Natural killer cell (primary cell): ENCODE results near the gene CNPY3. TPM values are rescaled to one million over a fixed set of nuclear protein-coding genes. Genes with fewer than 3 reads are reported as not detected.

ENCODE experiments used
- ATAC-seq, 3 donors: fragments of 150-1000 bp in 2 of 3; fragments of 200-7000 bp in 1 of 3; cut with Tn5 transposase; 1 replicate in 1 of 3; 2 replicates in 2 of 3; pipeline ENCODE4 v1.10.0; 2021; ENCODE audit warnings: mild to moderate bottlenecking in 2 of 3, moderate library complexity in 2 of 3
- DNase-seq, 2 donors: peaks; one replicate each; pipeline versions ENCODE4 v3.0.0 to v3.0.0-alpha.2; 2013 to 2021; ENCODE audit warnings: mixed read lengths in 1 of 2
- H3K27ac ChIP-seq: one replicate; pipeline ENCODE4 v1.5.1; 2013; ENCODE audit warnings: mild to moderate bottlenecking, low read length
- H3K27me3 ChIP-seq: one replicate; pipeline ENCODE4 v1.6.1; 2013; ENCODE audit warnings: low read length; ENCODE audit not compliant: control insufficient read depth, insufficient read depth
- H3K36me3 ChIP-seq: one replicate; pipeline ENCODE4 v1.6.1; 2013; ENCODE audit warnings: low read length; ENCODE audit not compliant: control insufficient read depth, insufficient read depth
- H3K4me1 ChIP-seq: one replicate; pipeline ENCODE4 v1.6.1; 2013; ENCODE audit warnings: low read length; ENCODE audit not compliant: control insufficient read depth, insufficient read depth
- H3K4me3 ChIP-seq: one replicate; pipeline ENCODE4 v1.5.1; 2013; ENCODE audit warnings: low read length
- H3K9me3 ChIP-seq: one replicate; pipeline ENCODE4 v1.6.1; 2013; ENCODE audit warnings: low read length; ENCODE audit not compliant: control insufficient read depth, insufficient read depth
- H3K27ac Mint-ChIP-seq, 2 donors: one replicate each; pipeline ENCODE4 v1.8.0; 2022; ENCODE audit warnings: mild to moderate bottlenecking in 2 of 2, mixed read lengths in 2 of 2, moderate library complexity in 1 of 2
- H3K27me3 Mint-ChIP-seq, 2 donors: one replicate each; pipeline ENCODE4 v1.8.0; 2022; ENCODE audit warnings: low read depth in 2 of 2, mixed read lengths in 2 of 2
- H3K36me3 Mint-ChIP-seq: one replicate; pipeline ENCODE4 v1.8.0; 2022; ENCODE audit warnings: mixed read lengths
- H3K4me1 Mint-ChIP-seq, 2 donors: one replicate each; pipeline ENCODE4 v1.8.0; 2022; ENCODE audit warnings: mixed read lengths in 2 of 2
- H3K4me3 Mint-ChIP-seq: one replicate; pipeline ENCODE4 v1.8.0; 2022; ENCODE audit warnings: mild to moderate bottlenecking, moderate library complexity, mixed read lengths
- H3K9me3 Mint-ChIP-seq, 2 donors: one replicate each; pipeline ENCODE4 v1.8.0; 2022; ENCODE audit warnings: mixed read lengths in 2 of 2
- CTCF ChIP-seq: fragments of 200-600 bp; IDR thresholded peaks from one replicate; pipeline ENCODE4 v1.8.0; 2022; ENCODE audit warnings: antibody characterized with exemption
- WGBS: methylation state at CpG from one replicate; pipeline ENCODE4 v1.1.7; 2013; ENCODE audit warnings: missing lambda C conversion rate; ENCODE audit not compliant: insufficient coverage; 5-methylcytosine and 5-hydroxymethylcytosine counted together
- intact Hi-C: fragments of 100-400 bp; cut with micrococcal nuclease; formaldehyde crosslinking; loops from one replicate; pipeline ENCODE4 v1.14.2; 2022
- total RNA-seq, 4 donors: library from RNA; stranded (reverse); fragments of 120-200 nt in 1 of 4; gene quantifications; one replicate each; pipeline versions ENCODE4 v1.2.3 to v1.2.4, GENCODE V29; 2013 to 2022

CNPY3 gene
- total RNA-seq, 3 donors from 2014 or later (not counting 1 experiment from before 2014, with no cell fraction given): 52.4 to 71.2 (median 59.8) TPM

- Histone ChIP-seq H3K4me3 (no peak overlapping the region), H3K9me3 (no peaks in the 10 kb centered on the region), H3K4me1 (no peaks in the 10 kb centered on the region), H3K27me3 (no peaks in the 10 kb centered on the region), H3K36me3 (peaks cover 33% of the 10 kb centered on the region), H3K27ac (no peak overlapping the region)
- Mint-ChIP-seq H3K36me3 (no peaks in the 10 kb centered on the region), H3K4me1 (peaks cover 0 to 4% of the 10 kb centered on the region in 2 donors), H3K4me3 (no peak overlapping the region), H3K27ac (no peak overlapping the region), H3K9me3 (no peaks in the 10 kb centered on the region), H3K27me3 (no peaks in the 10 kb centered on the region)
- DNase-seq: no peak
- TF ChIP-seq CTCF: no peak
- ATAC-seq: no peak
- intact Hi-C loops: no loop called here
- WGBS: 97% methylated on average over 12 of the region's 12 CpGs
Observed at GRCh38 chr6:42968126-42968701, 38.9 kb downstream of the CNPY3 start.

- H3K27me3 ChIP-seq: no peaks in the 10 kb centered on the region
- Mint-ChIP-seq H3K27me3 (no peaks in the 10 kb centered on the region), H3K4me1 (peaks cover 0 to 4% of the 10 kb centered on the region in 2 donors), H3K9me3 (no peaks in the 10 kb centered on the region), H3K4me3 (no peak overlapping the region), H3K36me3 (no peaks in the 10 kb centered on the region), H3K27ac (no peak overlapping the region)
- WGBS: 97% methylated on average over 4 of the region's 4 CpGs
- no peak overlapping the region for H3K4me3 ChIP-seq
- H3K36me3 ChIP-seq: peaks cover 33% of the 10 kb centered on the region
- no peak for DNase-seq
- H3K4me1 ChIP-seq: no peaks in the 10 kb centered on the region
- H3K27ac ChIP-seq: no peak overlapping the region
- TF ChIP-seq CTCF: no peak
- H3K9me3 ChIP-seq: no peaks in the 10 kb centered on the region
- intact Hi-C loops: no loop called here
- no peak for ATAC-seq
Observed at GRCh38 chr6:42968783-42969182, 39.5 kb downstream of the CNPY3 start.

- Histone ChIP-seq H3K36me3 (peaks cover 29% of the 10 kb centered on the region), H3K27me3 (no peaks in the 10 kb centered on the region), H3K4me3 (no peak overlapping the region), H3K9me3 (no peaks in the 10 kb centered on the region), H3K27ac (no peak overlapping the region), H3K4me1 (no peaks in the 10 kb centered on the region)
- 92% methylated on average over 2 of the region's 2 CpGs for WGBS
- Mint-ChIP-seq H3K9me3 (no peaks in the 10 kb centered on the region), H3K27ac (no peak overlapping the region), H3K27me3 (no peaks in the 10 kb centered on the region), H3K4me1 (peaks cover 0 to 4% of the 10 kb centered on the region in 2 donors), H3K4me3 (no peak overlapping the region), H3K36me3 (no peaks in the 10 kb centered on the region)
- no peak for ATAC-seq
- TF ChIP-seq CTCF: no peak
- DNase-seq: no peak
- intact Hi-C loops: no loop called here
Observed at GRCh38 chr6:42969431-42969830, 40.2 kb downstream of the CNPY3 start.

- H3K4me3 Mint-ChIP-seq: no peak overlapping the region
- Histone ChIP-seq H3K9me3 (no peaks in the 10 kb centered on the region), H3K36me3 (peaks cover 25% of the 10 kb centered on the region), H3K27ac (no peak overlapping the region), H3K27me3 (no peaks in the 10 kb centered on the region), H3K4me3 (no peak overlapping the region), H3K4me1 (no peaks in the 10 kb centered on the region)
- intact Hi-C loops: no loop called here
- H3K36me3 Mint-ChIP-seq: no peaks in the 10 kb centered on the region
- H3K27me3 Mint-ChIP-seq: no peaks in the 10 kb centered on the region
- DNase-seq (no peak), ATAC-seq (no peak)
- no peak for TF ChIP-seq CTCF
- WGBS: 97% methylated on average over 4 of the region's 4 CpGs
- H3K27ac Mint-ChIP-seq: no peak overlapping the region
- no peaks in the 10 kb centered on the region for H3K9me3 Mint-ChIP-seq
- peaks cover 0 to 4% of the 10 kb centered on the region in 2 donors for H3K4me1 Mint-ChIP-seq
Observed at GRCh38 chr6:42969934-42970333, 40.7 kb downstream of the CNPY3 start.
